OCI-LY7 (cell line): Measurements from ENCODE around the gene NEB. TPM values are rescaled to one million over a fixed set of nuclear protein-coding genes. Genes with fewer than 3 reads are reported as not detected.

Source experiments
- BruUV-seq: library from RNA; stranded (reverse); fragments of 400-500 nt; replicated peaks from 2 replicates; lab custom pipeline; 2021; lab: Mats Ljungman, UMichigan
- CTCF ChIA-PET: fragments of 300-600 bp; sonication (Branson Sonifier 250); formaldehyde crosslinking; loops from one replicate; lab custom pipeline; 2022; ENCODE audit warnings: antibody characterized with exemption; ENCODE audit not compliant: unreplicated experiment; lab: Charles Lee
- POLR2A ChIA-PET: fragments of 300-600 bp; sonication (Branson Sonifier 250); formaldehyde crosslinking; loops from one replicate; lab custom pipeline; 2022; ENCODE audit warnings: antibody characterized with exemption; lab: Charles Lee
- DNase-seq: peaks from one replicate; pipeline ENCODE4 v3.0.0-alpha.2; 2015; ENCODE audit warnings: low spot score
- H2AFZ ChIP-seq: fragments of 200-600 bp; sonication (generic), shearing (Covaris generic); 2 replicates; pipeline ENCODE4 v1.6.1; 2014; ENCODE audit warnings: mild to moderate bottlenecking, antibody characterized with exemption, low read length, moderate library complexity
- H3K27ac ChIP-seq: fragments of 200-600 bp; sonication (generic); 2 replicates; pipeline ENCODE4 v1.5.1; 2014; ENCODE audit warnings: mixed run types, low read depth, mild to moderate bottlenecking, moderate library complexity, low read length, inconsistent platforms; ENCODE audit not compliant: poor library complexity, severe bottlenecking
- H3K36me3 ChIP-seq: fragments of 200-600 bp; sonication (generic); 2 replicates; pipeline ENCODE4 v1.6.1; 2014; ENCODE audit warnings: mild to moderate bottlenecking, antibody characterized with exemption, low read length, moderate library complexity, mixed read lengths; ENCODE audit not compliant: insufficient read depth
- H3K4me1 ChIP-seq: fragments of 200-600 bp; sonication (generic); 2 replicates; pipeline ENCODE4 v1.5.1; 2014; ENCODE audit warnings: mild to moderate bottlenecking, low read length; ENCODE audit not compliant: insufficient read depth, poor library complexity, severe bottlenecking
- H3K4me2 ChIP-seq: fragments of 200-600 bp; sonication (generic); 2 replicates; pipeline ENCODE4 v1.6.1; 2014; ENCODE audit warnings: mild to moderate bottlenecking, low read length
- H3K4me3 ChIP-seq: fragments of 200-600 bp; sonication (generic); 2 replicates; pipeline ENCODE4 v1.5.1; 2014; ENCODE audit warnings: mild to moderate bottlenecking, low read depth, low read length; ENCODE audit not compliant: poor library complexity, severe bottlenecking
- H3K79me2 ChIP-seq: fragments of 200-600 bp; sonication (generic); 2 replicates; pipeline ENCODE4 v1.6.1; 2016; ENCODE audit warnings: low read depth, mild to moderate bottlenecking, low read length, moderate library complexity, mixed read lengths; ENCODE audit not compliant: insufficient read depth
- H3K9me2 ChIP-seq: fragments of 200-600 bp; sonication (generic); 2 replicates; pipeline ENCODE4 v1.6.1; 2016; ENCODE audit warnings: mild to moderate bottlenecking, low read length, mixed read lengths; ENCODE audit not compliant: insufficient read depth
- H3K9me3 ChIP-seq: fragments of 200-600 bp; sonication (generic); 2 replicates; pipeline ENCODE4 v1.6.1; 2014; ENCODE audit warnings: mild to moderate bottlenecking, mixed run types, low read length, mixed read lengths
- H4K20me1 ChIP-seq: fragments of 200-600 bp; sonication (generic); 2 replicates; pipeline ENCODE4 v1.6.1; 2014; ENCODE audit warnings: mild to moderate bottlenecking, antibody characterized with exemption, low read length, moderate library complexity, mixed read lengths; ENCODE audit not compliant: insufficient read depth
- EZH2phosphoT487 ChIP-seq: fragments of 200-600 bp; sonication (generic); IDR thresholded peaks from 2 replicates; pipeline ENCODE4 v1.6.1; 2018; ENCODE audit warnings: low read depth, borderline replicate concordance, mild to moderate bottlenecking, mixed run types, antibody characterized with exemption, low read length, moderate library complexity, mixed read lengths
- intact Hi-C: fragments of 100-400 bp; cut with micrococcal nuclease; formaldehyde crosslinking; loops from one replicate; pipeline ENCODE4 v1.10.0; 2022; ENCODE audit not compliant: unreplicated experiment
- total RNA-seq, 2 experiments: library from RNA; depleted of rRNA in 1 of 2; stranded (reverse); fragments of >200 nt in 1 of 2; shearing (Covaris generic) in 1 of 2; gene quantifications; 2 replicates each; pipeline ENCODE4 v1.2.3, GENCODE V29; 2014 to 2022
- TF ChIP-seq, protein P1 (sequence below): fragments of 200-600 bp; sonication (generic); conservative IDR thresholded peaks from 2 replicates; pipeline ENCODE4 v1.5.1; 2014; ENCODE audit warnings: mild to moderate bottlenecking, antibody characterized with exemption, low read length, moderate library complexity, mixed read lengths

NEB gene
- total RNA-seq, 2 experiments from 2014 or later, result 0.04 to 0.38 TPM

DNA sequence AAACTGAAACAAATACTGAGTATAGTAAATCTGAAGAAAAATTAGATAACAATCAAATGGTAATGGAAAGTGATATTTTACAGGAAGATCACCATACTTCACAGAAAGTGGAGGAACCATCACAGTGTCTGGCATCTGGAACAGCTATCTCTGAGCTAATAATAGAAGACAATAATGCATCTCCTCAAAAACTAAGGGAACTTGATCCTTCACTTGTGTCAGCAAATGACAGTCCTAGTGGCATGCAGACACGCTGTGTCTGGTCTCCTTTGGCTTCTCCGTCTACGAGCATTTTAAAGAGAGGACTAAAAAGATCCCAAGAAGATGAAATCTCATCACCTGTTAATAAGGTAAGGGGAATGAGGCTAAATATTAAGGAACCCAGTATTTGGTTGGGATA, 268.5 kb downstream of the NEB start:
- H3K9me3 ChIP-seq, result peaks cover 9% of the 10 kb centered on the region; the same call in 1 of the 2 replicates
- no peaks in the 10 kb centered on the region for H4K20me1 ChIP-seq
- ChIA-PET CTCF (no interaction called here), POLR2A (no interaction called here)
- H3K4me3 ChIP-seq, result no peak overlapping the region
- H3K4me1 ChIP-seq, result no peaks in the 10 kb centered on the region
- no peak overlapping the region for H2AFZ ChIP-seq
- TF ChIP-seq EZH2phosphoT487, result no peak
- TF ChIP-seq, protein P1, sequence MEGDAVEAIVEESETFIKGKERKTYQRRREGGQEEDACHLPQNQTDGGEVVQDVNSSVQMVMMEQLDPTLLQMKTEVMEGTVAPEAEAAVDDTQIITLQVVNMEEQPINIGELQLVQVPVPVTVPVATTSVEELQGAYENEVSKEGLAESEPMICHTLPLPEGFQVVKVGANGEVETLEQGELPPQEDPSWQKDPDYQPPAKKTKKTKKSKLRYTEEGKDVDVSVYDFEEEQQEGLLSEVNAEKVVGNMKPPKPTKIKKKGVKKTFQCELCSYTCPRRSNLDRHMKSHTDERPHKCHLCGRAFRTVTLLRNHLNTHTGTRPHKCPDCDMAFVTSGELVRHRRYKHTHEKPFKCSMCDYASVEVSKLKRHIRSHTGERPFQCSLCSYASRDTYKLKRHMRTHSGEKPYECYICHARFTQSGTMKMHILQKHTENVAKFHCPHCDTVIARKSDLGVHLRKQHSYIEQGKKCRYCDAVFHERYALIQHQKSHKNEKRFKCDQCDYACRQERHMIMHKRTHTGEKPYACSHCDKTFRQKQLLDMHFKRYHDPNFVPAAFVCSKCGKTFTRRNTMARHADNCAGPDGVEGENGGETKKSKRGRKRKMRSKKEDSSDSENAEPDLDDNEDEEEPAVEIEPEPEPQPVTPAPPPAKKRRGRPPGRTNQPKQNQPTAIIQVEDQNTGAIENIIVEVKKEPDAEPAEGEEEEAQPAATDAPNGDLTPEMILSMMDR, result no peak
- DNase-seq, result no peak
- H3K4me2 ChIP-seq, result no peak overlapping the region
- no peak overlapping the region for H3K27ac ChIP-seq
- intact Hi-C loops, result loop anchor here (5.0 to 10.0 kb wide), 2 partner anchors 43 to 1199 kb away; no protein-coding TSS in a partner anchor
- H3K79me2 ChIP-seq, result no peaks in the 10 kb centered on the region
- H3K9me2 ChIP-seq, result no peaks in the 10 kb centered on the region
- BruUV-seq, result no TSS peak
- peaks cover 100% of the 10 kb centered on the region for H3K36me3 ChIP-seq

GRCh38 chr2:151459358-151459757, 274.9 kb downstream of the NEB start:
- intact Hi-C loops, result no loop called here
- ChIA-PET CTCF (no interaction called here), POLR2A (interaction anchor here (0.6 kb wide), 1 partner anchor 355 kb away, joined by 3 read pairs; no protein-coding TSS in a partner anchor)

DNA sequence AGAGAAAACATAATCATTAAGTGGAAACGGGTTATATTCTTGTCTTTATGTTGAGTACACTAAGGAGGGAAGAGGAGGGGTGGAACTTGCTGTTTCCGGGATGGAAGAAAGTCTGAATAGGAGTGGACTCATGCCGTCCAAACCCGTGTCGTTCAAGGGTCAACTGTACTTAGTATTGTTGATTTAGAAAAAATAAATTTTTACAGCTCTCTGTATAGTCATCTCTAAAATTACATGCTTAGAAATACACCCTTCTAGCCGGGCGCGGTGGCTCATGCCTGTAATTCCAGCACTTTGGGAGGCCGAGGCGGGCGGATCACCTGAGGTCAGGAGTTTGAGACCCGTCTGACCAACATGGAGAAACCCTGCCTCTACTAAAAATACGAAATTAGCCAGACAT, 295.1 kb downstream of the NEB start:
- BruUV-seq, result no TSS peak
- Histone ChIP-seq H3K36me3 (peaks cover 96% of the 10 kb centered on the region), H2AFZ (no peak overlapping the region), H3K9me2 (no peaks in the 10 kb centered on the region), H3K4me3 (no peak overlapping the region), H3K79me2 (no peaks in the 10 kb centered on the region), H4K20me1 (peaks cover 10% of the 10 kb centered on the region; the same call in 1 of the 2 replicates), H3K27ac (no peak overlapping the region), H3K9me3 (no peaks in the 10 kb centered on the region), H3K4me1 (no peaks in the 10 kb centered on the region), H3K4me2 (no peak overlapping the region)
- CTCF ChIA-PET, result no interaction called here
- POLR2A ChIA-PET, result interaction anchor here (0.7 to 1.5 kb wide), 2 partner anchors 12 to 330 kb away, joined by 4 read pairs; no protein-coding TSS in a partner anchor
- no peak for DNase-seq
- TF ChIP-seq, protein P1, result no peak
- no peak for TF ChIP-seq EZH2phosphoT487
- intact Hi-C loops, result no loop called here

More at GRCh38 chr2:151459358-151459757, 274.9 kb downstream of the NEB start:
- no peak overlapping the region for H3K4me2 ChIP-seq
- H3K4me3 ChIP-seq, result no peak overlapping the region
- H2AFZ ChIP-seq, result no peak overlapping the region
- no peaks in the 10 kb centered on the region; the same call in 1 of the 2 replicates for H4K20me1 ChIP-seq
- H3K9me2 ChIP-seq, result no peaks in the 10 kb centered on the region
- H3K4me1 ChIP-seq, result no peaks in the 10 kb centered on the region
- BruUV-seq, result no TSS peak
- DNase-seq, result no peak
- peaks cover 98% of the 10 kb centered on the region for H3K36me3 ChIP-seq
- H3K27ac ChIP-seq, result no peak overlapping the region
- TF ChIP-seq, protein P1, result no peak
- TF ChIP-seq EZH2phosphoT487, result no peak
- 0 out of 2 replicates have a peak, but pooled peaks cover 3% of the 10 kb centered on the region for H3K79me2 ChIP-seq
- no peaks in the 10 kb centered on the region for H3K9me3 ChIP-seq
